ENCODE measurements around the gene NR1H3.

DNA sequence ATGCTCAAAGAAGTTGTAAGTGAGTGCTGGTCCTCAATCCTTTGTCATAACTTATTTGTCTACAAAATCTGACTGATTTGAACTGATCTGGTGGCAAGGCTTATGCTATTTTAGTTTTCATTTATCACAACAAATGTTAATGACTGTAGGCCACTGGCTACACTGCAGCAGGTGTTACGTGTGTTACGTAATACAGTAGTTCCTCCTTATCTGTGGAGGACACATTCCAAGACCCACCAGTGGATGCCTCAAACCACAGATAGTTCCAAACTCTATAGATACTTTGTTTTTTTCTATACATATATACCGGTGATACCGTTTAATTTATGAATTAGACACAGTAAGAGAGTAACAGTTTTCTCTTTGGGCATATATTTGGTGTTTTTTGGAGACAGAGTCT lies 19.1 kb downstream of the NR1H3 start:
- TF ChIP-seq, protein P1, sequence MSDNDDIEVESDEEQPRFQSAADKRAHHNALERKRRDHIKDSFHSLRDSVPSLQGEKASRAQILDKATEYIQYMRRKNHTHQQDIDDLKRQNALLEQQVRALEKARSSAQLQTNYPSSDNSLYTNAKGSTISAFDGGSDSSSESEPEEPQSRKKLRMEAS (IDR thresholded peaks at IDR 0.05; ENCODE audit: low read depth), result no peak
- TF ChIP-seq RAD21 (IDR thresholded peaks at IDR 0.05; ENCODE audit: low read length) (no peak), EP300 (IDR thresholded peaks at IDR 0.05; ENCODE audit: borderline replicate concordance in 1 of 2, low read depth in 1 of 2, low read length in 1 of 2) (no peak), RFX5 (IDR thresholded peaks at IDR 0.05; ENCODE audit: low read length) (no peak)

All from SK-N-SH (cell line).